MCF 10A (cell line): Measurements from ENCODE around the gene GPHN. TPM values are rescaled to one million over a fixed set of nuclear protein-coding genes. Genes with fewer than 3 reads are reported as not detected.

Experiments
- BruUV-seq: library from RNA; stranded (reverse); fragments of 400-500 nt; replicated peaks from 2 replicates; lab custom pipeline; 2021; lab: Mats Ljungman, UMichigan
- CTCF ChIA-PET: fragments of 300-600 bp; sonication (Branson Sonifier 250); formaldehyde crosslinking; extraction: SDS; loops from one replicate; lab custom pipeline; 2021; ENCODE audit warnings: antibody characterized with exemption, inconsistent platforms; lab: Yijun Ruan, JAX
- POLR2A ChIA-PET: fragments of 300-600, 350-650 bp; sonication (Branson Sonifier 250); formaldehyde crosslinking; extraction: SDS; loops from one replicate; lab custom pipeline; 2020; ENCODE audit warnings: antibody characterized with exemption, inconsistent platforms; lab: Yijun Ruan, JAX
- DNase-seq: peaks from one replicate; pipeline ENCODE4 v3.0.0-alpha.2; 2018; ENCODE audit not compliant: unreplicated experiment
- H3K27ac Mint-ChIP-seq: one replicate; pipeline ENCODE4 v1.8.0; 2022; ENCODE audit warnings: mild to moderate bottlenecking, low read depth, mixed read lengths; ENCODE audit not compliant: unreplicated experiment
- H3K27me3 Mint-ChIP-seq: one replicate; pipeline ENCODE4 v1.8.0; 2022; ENCODE audit warnings: mixed read lengths; ENCODE audit not compliant: insufficient read depth, unreplicated experiment
- H3K36me3 Mint-ChIP-seq: one replicate; pipeline ENCODE4 v1.8.0; 2022; ENCODE audit warnings: mild to moderate bottlenecking, moderate library complexity, mixed read lengths; ENCODE audit not compliant: insufficient read depth, unreplicated experiment
- H3K4me1 Mint-ChIP-seq: one replicate; pipeline ENCODE4 v1.8.0; 2022; ENCODE audit warnings: mixed read lengths; ENCODE audit not compliant: insufficient read depth, unreplicated experiment
- H3K4me3 Mint-ChIP-seq: one replicate; pipeline ENCODE4 v1.8.0; 2022; ENCODE audit warnings: mild to moderate bottlenecking, moderate library complexity, mixed read lengths; ENCODE audit not compliant: unreplicated experiment
- H3K9me3 Mint-ChIP-seq: one replicate; pipeline ENCODE4 v1.8.0; 2022; ENCODE audit warnings: mixed read lengths; ENCODE audit not compliant: unreplicated experiment
- CTCF ChIP-seq: fragments of 200-600 bp; IDR thresholded peaks from one replicate; pipeline ENCODE4 v1.8.0; 2022; ENCODE audit warnings: antibody characterized with exemption, mild to moderate bottlenecking; ENCODE audit not compliant: unreplicated experiment
- intact Hi-C: fragments of 100-400 bp; cut with micrococcal nuclease; formaldehyde crosslinking; loops from 2 replicates; pipeline ENCODE4 v1.14.1; 2022
- total RNA-seq: library from RNA; stranded (reverse); gene quantifications from 2 replicates; pipeline ENCODE4 v1.2.3, GENCODE V29; 2022

GPHN gene
- total RNA-seq, 1 experiment from 2014 or later, result 26.8 TPM

DNA sequence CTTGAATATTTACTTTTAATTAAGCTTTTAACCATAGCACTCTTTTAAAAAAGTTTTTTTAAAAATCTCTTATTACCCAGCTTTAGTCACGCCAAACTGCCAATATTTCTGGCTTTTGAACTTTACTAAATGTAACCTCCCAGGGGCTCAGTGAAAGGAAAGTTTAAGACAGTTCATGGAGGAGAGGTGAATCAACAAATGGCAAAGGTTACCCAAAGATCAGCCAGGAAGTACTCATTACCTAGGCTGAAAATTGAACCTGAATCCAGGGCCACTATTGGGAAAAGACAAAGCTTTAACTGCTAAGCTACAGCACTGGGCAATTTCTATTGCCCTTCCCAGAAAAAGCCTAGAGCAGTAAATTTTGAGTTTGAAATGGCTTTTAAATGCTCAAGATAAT is 282.2 kb downstream of the GPHN start:
- H3K27me3 Mint-ChIP-seq, result no peaks in the 10 kb centered on the region
- BruUV-seq, result no TSS peak
- H3K27ac Mint-ChIP-seq, result no peak overlapping the region
- intact Hi-C loops, result no loop called here
- H3K4me1 Mint-ChIP-seq, result no peaks in the 10 kb centered on the region
- no peak for TF ChIP-seq CTCF
- H3K9me3 Mint-ChIP-seq, result peaks cover 17% of the 10 kb centered on the region
- DNase-seq, result no peak
- ChIA-PET CTCF (interaction anchor here (1.5 kb wide), 1 partner anchor 44 kb away, joined by 4 read pairs; no protein-coding TSS in a partner anchor), POLR2A (no interaction called here)
- peaks cover 5% of the 10 kb centered on the region for H3K36me3 Mint-ChIP-seq
- no peak overlapping the region for H3K4me3 Mint-ChIP-seq

DNA sequence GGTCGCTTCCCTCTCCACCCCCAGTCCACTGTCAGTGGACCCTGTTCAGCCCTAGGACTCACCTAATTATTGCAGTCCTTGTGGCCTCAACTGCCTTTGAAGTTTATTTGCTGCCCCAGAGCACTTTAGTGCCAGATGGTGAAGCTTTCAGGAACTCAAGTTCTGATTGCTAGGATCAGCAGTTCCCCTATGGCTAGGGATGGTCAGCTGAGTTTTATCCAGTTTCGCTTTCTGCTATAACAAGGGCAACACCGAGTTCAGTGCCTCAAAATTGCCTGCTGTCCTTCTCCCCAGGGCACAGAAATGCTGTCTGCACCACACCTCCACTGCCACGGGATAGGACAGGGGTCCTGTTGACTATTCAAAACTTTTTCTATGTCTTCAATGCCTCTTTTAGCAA is 295.0 kb downstream of the GPHN start:
- CTCF ChIA-PET, result no interaction called here
- no TSS peak for BruUV-seq
- intact Hi-C loops, result no loop called here
- Mint-ChIP-seq H3K36me3 (peaks cover 14% of the 10 kb centered on the region), H3K4me1 (no peaks in the 10 kb centered on the region), H3K4me3 (no peak overlapping the region), H3K27ac (no peak overlapping the region), H3K27me3 (no peaks in the 10 kb centered on the region), H3K9me3 (peaks cover 26% of the 10 kb centered on the region)
- POLR2A ChIA-PET, result no interaction called here
- TF ChIP-seq CTCF, result no peak
- DNase-seq, result no peak

GRCh38 chr14:66804141-66804540 is 296.2 kb downstream of the GPHN start:
- peaks cover 15% of the 10 kb centered on the region for H3K9me3 Mint-ChIP-seq
- H3K27ac Mint-ChIP-seq, result no peak overlapping the region
- no peak for DNase-seq
- ChIA-PET POLR2A (interaction anchor here (0.6 kb wide), 1 partner anchor 11 kb away, joined by 3 read pairs; no protein-coding TSS in a partner anchor), CTCF (interaction anchor here (1.8 kb wide), 1 partner anchor 9 kb away, joined by 4 read pairs; no protein-coding TSS in a partner anchor)
- H3K4me3 Mint-ChIP-seq, result no peak overlapping the region
- intact Hi-C loops, result no loop called here
- no peaks in the 10 kb centered on the region for H3K27me3 Mint-ChIP-seq
- no peak for TF ChIP-seq CTCF
- H3K4me1 Mint-ChIP-seq, result no peaks in the 10 kb centered on the region
- no TSS peak for BruUV-seq
- peaks cover 14% of the 10 kb centered on the region for H3K36me3 Mint-ChIP-seq

DNA sequence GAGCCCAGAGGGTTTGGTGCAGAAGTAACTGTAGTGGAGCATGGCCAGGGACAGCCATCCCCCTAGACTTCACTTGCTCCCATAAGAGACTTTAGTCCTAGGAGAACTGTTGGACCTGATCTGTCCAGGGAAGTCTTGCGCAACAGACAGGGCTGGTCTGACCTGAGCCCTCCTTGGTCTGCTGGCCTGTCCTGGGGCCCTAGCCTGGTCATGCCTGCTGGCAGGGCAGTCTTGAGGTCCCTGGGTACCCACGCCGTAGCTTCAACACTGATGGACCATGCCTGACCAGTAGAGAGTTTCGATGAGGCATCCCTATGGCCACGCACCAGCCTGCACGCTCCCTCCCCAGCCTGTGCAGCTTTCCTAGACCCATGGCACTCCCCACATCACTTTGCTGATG is 305.7 kb downstream of the GPHN start:
- H3K27me3 Mint-ChIP-seq, result no peaks in the 10 kb centered on the region
- H3K27ac Mint-ChIP-seq, result no peak overlapping the region
- DNase-seq, result no peak
- BruUV-seq, result no TSS peak
- CTCF ChIA-PET, result interaction anchor here (0.6 to 1.5 kb wide), 3 partner anchors 9 to 546 kb away, joined by 3 to 4 read pairs (median 3); partner anchors contain the start of gene ATP6V1D
- H3K4me1 Mint-ChIP-seq, result no peaks in the 10 kb centered on the region
- peaks cover 23% of the 10 kb centered on the region for H3K9me3 Mint-ChIP-seq
- H3K4me3 Mint-ChIP-seq, result no peak overlapping the region
- POLR2A ChIA-PET, result interaction anchor here (0.6 to 1.2 kb wide), 2 partner anchors 8 to 10 kb away, joined by 3 read pairs; no protein-coding TSS in a partner anchor
- peaks cover 19% of the 10 kb centered on the region for H3K36me3 Mint-ChIP-seq
- no peak for TF ChIP-seq CTCF
- intact Hi-C loops, result no loop called here
